ENCODE data around the gene MROH2A.
"Not testable (repeated sequence)": the region's sequence is repeated elsewhere in the genome, so short reads cannot be mapped to it uniquely, and the experiment has no call there.

The MROH2A gene

GRCh38 chr2:233778030-233778429, at the start of gene MROH2A:
Gene MROH2A (plus strand): TSS chr2:233778330. CDS start chr2:233779359, 1,029 bp downstream.
- no peak for DNase-seq

GRCh38 chr2:233728723-233729301, 49.3 kb upstream of the MROH2A start, which contains the start of gene UGT1A3:
Gene UGT1A3 (plus strand): TSS chr2:233729042. CDS start chr2:233729127, 85 bp downstream.
- DNase-seq = no peak

GRCh38 chr2:233736868-233737653, 41.1 kb upstream of the MROH2A start:
- DNase-seq = not testable (repeated sequence)

- no peak for DNase-seq
Observed at GRCh38 chr2:233740870-233741269, 37.3 kb upstream of the MROH2A start.

GRCh38 chr2:233743464-233744259, 34.5 kb upstream of the MROH2A start:
- DNase-seq = no peak

- DNase-seq = no peak
Observed at GRCh38 chr2:233745073-233745755, 32.9 kb upstream of the MROH2A start.

- DNase-seq = not testable (repeated sequence)
Observed at GRCh38 chr2:233745838-233746237, 32.3 kb upstream of the MROH2A start.

GRCh38 chr2:233746475-233747282, 31.5 kb upstream of the MROH2A start:
- DNase-seq = no peak

GRCh38 chr2:233747283-233747544, 30.9 kb upstream of the MROH2A start:
- DNase-seq = no peak

GRCh38 chr2:233750689-233751088, 27.4 kb upstream of the MROH2A start:
- not testable (repeated sequence) for DNase-seq

GRCh38 chr2:233751212-233752009, 26.7 kb upstream of the MROH2A start:
- DNase-seq = not testable (repeated sequence)

GRCh38 chr2:233754872-233755611, 23.1 kb upstream of the MROH2A start:
- no peak for DNase-seq

- no peak for DNase-seq
Observed at GRCh38 chr2:233756429-233757081, 21.6 kb upstream of the MROH2A start.

GRCh38 chr2:233758141-233758540, 20.0 kb upstream of the MROH2A start:
- DNase-seq = no peak

- no peak for DNase-seq
Observed at GRCh38 chr2:233758849-233759248, 19.3 kb upstream of the MROH2A start.

- DNase-seq = no peak
Observed at GRCh38 chr2:233760043-233760442, 18.1 kb upstream of the MROH2A start, which contains the start of gene UGT1A1. Gene UGT1A1 (plus strand): TSS chr2:233760270. CDS start chr2:233760288, 18 bp downstream.

GRCh38 chr2:233761040-233761769, 16.9 kb upstream of the MROH2A start:
- no peak for DNase-seq

- DNase-seq = no peak
Observed at GRCh38 chr2:233764264-233764663, 13.9 kb upstream of the MROH2A start.

GRCh38 chr2:233764761-233765160, 13.4 kb upstream of the MROH2A start:
- no peak for DNase-seq
